H1 (cell line): Measurements from ENCODE around the gene CUL2. TPM values are rescaled to one million over a fixed set of nuclear protein-coding genes. Genes with fewer than 3 reads are reported as not detected.
A peak's percentile ranks its signal among the peaks of the same experiment; 100 is the strongest.

Source experiments
- CTCF ChIA-PET: fragments of 300-600 bp; sonication (Branson Sonifier 250); formaldehyde crosslinking; loops from one replicate; lab custom pipeline; 2021; ENCODE audit not compliant: partially characterized antibody; lab: Charles Lee
- POLR2A ChIA-PET: fragments of 300-600 bp; sonication (Branson Sonifier 250); formaldehyde crosslinking; loops from one replicate; lab custom pipeline; 2021; ENCODE audit warnings: inconsistent platforms; ENCODE audit not compliant: partially characterized antibody; lab: Charles Lee
- DNase-seq, 2 experiments: peaks; one replicate each; pipeline versions ENCODE4 v3.0.0 to v3.0.0-alpha.2; 2010 to 2022; ENCODE audit warnings: low spot score in 2 of 2, low read depth in 1 of 2, mixed read lengths in 1 of 2
- FAIRE-seq: peaks from 2 replicates; lab custom pipeline; 2011; peaks lifted over from hg19 to GRCh38; lab: Jason Lieb, UNC
- H2AFZ ChIP-seq: 2 replicates; pipeline ENCODE4 v1.8.1; 2012; ENCODE audit warnings: low read length, inconsistent platforms
- H2AK5ac ChIP-seq: 2 replicates; pipeline ENCODE4 v1.6.1; 2013; ENCODE audit warnings: low read depth, low read length
- H2BK120ac ChIP-seq: replicated peaks from 2 replicates; pipeline ENCODE3; 2013; ENCODE audit warnings: low read depth, low read length, inconsistent platforms
- H2BK12ac ChIP-seq: 2 replicates; pipeline ENCODE4 v1.6.1; 2013; ENCODE audit warnings: low read depth, low read length
- H2BK15ac ChIP-seq: 2 replicates; pipeline ENCODE4 v1.6.1; 2013; ENCODE audit warnings: low read length
- H2BK20ac ChIP-seq: 2 replicates; pipeline ENCODE4 v1.6.1; 2013; ENCODE audit warnings: low read length
- H2BK5ac ChIP-seq: 2 replicates; pipeline ENCODE4 v1.6.1; 2013; ENCODE audit warnings: low read depth, low read length
- H3K14ac ChIP-seq: 2 replicates; pipeline ENCODE4 v1.6.1; 2013; ENCODE audit warnings: inconsistent platforms; ENCODE audit not compliant: insufficient read length
- H3K18ac ChIP-seq: 2 replicates; pipeline ENCODE4 v1.6.1; 2013; ENCODE audit warnings: low read length; ENCODE audit errors: extremely low read depth
- H3K23ac ChIP-seq: 2 replicates; pipeline ENCODE4 v1.6.1; 2013; ENCODE audit warnings: inconsistent platforms; ENCODE audit not compliant: insufficient read length
- H3K23me2 ChIP-seq: 2 replicates; pipeline ENCODE4 v1.6.1; 2013; ENCODE audit warnings: low read depth, low read length
- H3K27ac ChIP-seq: 2 replicates; pipeline ENCODE4 v1.6.1; 2011; ENCODE audit warnings: low read depth, low read length, inconsistent platforms
- H3K27me3 ChIP-seq, 4 experiments: replicated peaks in 1 of 4; 1 replicate in 1 of 4; 2 replicates in 3 of 4; pipeline versions ENCODE4 v1.6.1 to v1.8.1; 2011 to 2013; ENCODE audit warnings: low read length in 3 of 4, mild to moderate bottlenecking in 3 of 4, inconsistent platforms in 2 of 4, mixed read lengths in 2 of 4, moderate library complexity in 1 of 4; ENCODE audit not compliant: control insufficient read depth in 3 of 4, insufficient read depth in 3 of 4; ENCODE audit errors: extremely low read depth in 1 of 4
- H3K36me3 ChIP-seq, 4 experiments: 2 replicates each; pipeline versions ENCODE4 v1.6.1 to v1.8.1; 2011 to 2013; ENCODE audit warnings: mild to moderate bottlenecking in 4 of 4, low read length in 3 of 4, moderate library complexity in 2 of 4, control low read depth in 1 of 4, inconsistent platforms in 1 of 4; ENCODE audit not compliant: insufficient read depth in 4 of 4, control insufficient read depth in 2 of 4
- H3K4ac ChIP-seq: replicated peaks from 2 replicates; pipeline ENCODE3; 2013; ENCODE audit warnings: low read length, low read depth, mixed read lengths, inconsistent platforms; ENCODE audit not compliant: insufficient read length
- H3K4me1 ChIP-seq, 4 experiments: replicated peaks in 1 of 4; 1 replicate in 1 of 4; 2 replicates in 3 of 4; pipeline versions ENCODE4 v1.6.1 to v1.8.1; 2011 to 2013; ENCODE audit warnings: low read length in 3 of 4, inconsistent platforms in 2 of 4, mixed read lengths in 1 of 4; ENCODE audit not compliant: insufficient read depth in 4 of 4, control insufficient read depth in 3 of 4
- H3K4me2 ChIP-seq, 2 experiments: 2 replicates each; pipeline versions ENCODE4 v1.6.1 to v1.8.1; 2011 to 2013; ENCODE audit warnings: low read depth in 2 of 2, low read length in 2 of 2, control low read depth in 1 of 2, inconsistent platforms in 1 of 2, mild to moderate bottlenecking in 1 of 2; ENCODE audit not compliant: insufficient read depth in 1 of 2
- H3K4me3 ChIP-seq, 4 experiments: fragments of 200-600, 300-600 bp in 1 of 4; sonication (generic), shearing (Covaris generic), sonication (Bioruptor Twin) in 1 of 4; 2 replicates each; pipeline versions ENCODE4 v1.5.1 to v1.8.1; 2011 to 2016; ENCODE audit warnings: low read length in 4 of 4, low read depth in 3 of 4, control low read depth in 2 of 4, inconsistent platforms in 2 of 4, mild to moderate bottlenecking in 2 of 4, mixed read lengths in 1 of 4, moderate library complexity in 1 of 4; ENCODE audit not compliant: insufficient read depth in 2 of 4; ENCODE audit errors: extremely low read depth in 1 of 4
- H3K56ac ChIP-seq: replicated peaks from 2 replicates; pipeline ENCODE3; 2013; ENCODE audit warnings: low read depth, mild to moderate bottlenecking, mixed read lengths, low read length, inconsistent platforms; ENCODE audit not compliant: insufficient read length
- H3K79me1 ChIP-seq: 2 replicates; pipeline ENCODE4 v1.6.1; 2013; ENCODE audit warnings: low read depth, low read length, control low read depth
- H3K79me2 ChIP-seq, 2 experiments: 2 replicates each; pipeline versions ENCODE4 v1.6.1 to v1.8.1; 2012 to 2013; ENCODE audit warnings: low read length in 2 of 2, mild to moderate bottlenecking in 2 of 2, inconsistent platforms in 1 of 2; ENCODE audit not compliant: insufficient read depth in 2 of 2, control insufficient read depth in 1 of 2
- H3K9ac ChIP-seq, 4 experiments: replicated peaks in 1 of 4; 1 replicate in 1 of 4; 2 replicates in 3 of 4; pipeline versions ENCODE4 v1.6.1 to v1.8.1; 2011 to 2013; ENCODE audit warnings: low read depth in 3 of 4, low read length in 3 of 4, control low read depth in 2 of 4, mild to moderate bottlenecking in 2 of 4, moderate library complexity in 2 of 4, inconsistent platforms in 1 of 4; ENCODE audit errors: extremely low read depth in 1 of 4
- H3K9me3 ChIP-seq, 2 experiments: 2 replicates each; pipeline versions ENCODE4 v1.6.1 to v1.8.1; 2012 to 2013; ENCODE audit warnings: mild to moderate bottlenecking in 2 of 2, moderate library complexity in 2 of 2, control low read depth in 1 of 2, inconsistent platforms in 1 of 2, low read depth in 1 of 2, low read length in 1 of 2, mixed read lengths in 1 of 2; ENCODE audit not compliant: insufficient read depth in 2 of 2
- H4K20me1 ChIP-seq, 2 experiments: replicated peaks in 1 of 2; 2 replicates each; pipeline versions ENCODE3 to v1.8.1; 2011 to 2013; ENCODE audit warnings: inconsistent platforms in 2 of 2, low read length in 2 of 2, mild to moderate bottlenecking in 1 of 2; ENCODE audit not compliant: insufficient read depth in 2 of 2, control insufficient read depth in 1 of 2
- H4K5ac ChIP-seq: 2 replicates; pipeline ENCODE4 v1.6.1; 2013; ENCODE audit warnings: low read length, low read depth, mixed read lengths, inconsistent platforms; ENCODE audit not compliant: insufficient read length
- H4K8ac ChIP-seq: 2 replicates; pipeline ENCODE4 v1.8.0; 2013; ENCODE audit warnings: mild to moderate bottlenecking, moderate library complexity, low read length, inconsistent platforms; ENCODE audit not compliant: insufficient read depth; ENCODE audit errors: extremely low read depth
- H4K91ac ChIP-seq: replicated peaks from 2 replicates; pipeline ENCODE3; 2013; ENCODE audit warnings: low read length, mixed read lengths, inconsistent platforms; ENCODE audit not compliant: insufficient read length
- TEAD4 ChIP-seq: IDR thresholded peaks from 2 replicates; pipeline ENCODE4 v1.6.1; 2012; ENCODE audit warnings: low read depth, low read length, inconsistent platforms, mixed read lengths
- WGBS, 2 experiments: shearing (Covaris generic) in 1 of 2; methylation state at CpG; one replicate each; pipeline versions ENCODE4 v1.1.6 to v1.1.7; 2013 to 2015; ENCODE audit warnings: low lambda C conversion rate in 2 of 2, mixed read lengths in 2 of 2, inconsistent platforms in 1 of 2, low coverage in 1 of 2, missing lambda C conversion rate in 1 of 2; ENCODE audit not compliant: insufficient replicate concordance in 2 of 2, insufficient coverage in 1 of 2, insufficient read length in 1 of 2; ENCODE audit errors: extremely low coverage in 1 of 2, missing lambda C conversion rate in 1 of 2; 5-methylcytosine and 5-hydroxymethylcytosine counted together
- polyA plus RNA-seq, 7 experiments: library from polyadenylated mRNA; depleted of rRNA in 3 of 7; stranded (reverse) in 5 of 7; unstranded in 2 of 7; fragments of >200 nt in 5 of 7; fragments of 200-250 nt in 2 of 7; gene quantifications; 1 replicate in 5 of 7; 2 replicates in 1 of 7; 4 replicates in 1 of 7; pipeline versions ENCODE4 v1.2.1 to v1.2.3, GENCODE V29; 2011 to 2013; ENCODE audit warnings: missing spikeins in 2 of 7, mixed read lengths in 2 of 7
- total RNA-seq: library from RNA; stranded (reverse); fragmentation: NEBNext Ultra II Directional; extraction: Animal tissue kit (Norgen Biotek cat#: 25700); gene quantifications from 2 replicates; pipeline ENCODE4 v1.2.1, GENCODE V29; 2021

CUL2 gene
- total and polyA plus RNA-seq, 2 of the 8 experiments (the other 6 are each of a cell fraction or from before 2014, with no cell fraction given): 10.2 to 43.1 TPM

DNA sequence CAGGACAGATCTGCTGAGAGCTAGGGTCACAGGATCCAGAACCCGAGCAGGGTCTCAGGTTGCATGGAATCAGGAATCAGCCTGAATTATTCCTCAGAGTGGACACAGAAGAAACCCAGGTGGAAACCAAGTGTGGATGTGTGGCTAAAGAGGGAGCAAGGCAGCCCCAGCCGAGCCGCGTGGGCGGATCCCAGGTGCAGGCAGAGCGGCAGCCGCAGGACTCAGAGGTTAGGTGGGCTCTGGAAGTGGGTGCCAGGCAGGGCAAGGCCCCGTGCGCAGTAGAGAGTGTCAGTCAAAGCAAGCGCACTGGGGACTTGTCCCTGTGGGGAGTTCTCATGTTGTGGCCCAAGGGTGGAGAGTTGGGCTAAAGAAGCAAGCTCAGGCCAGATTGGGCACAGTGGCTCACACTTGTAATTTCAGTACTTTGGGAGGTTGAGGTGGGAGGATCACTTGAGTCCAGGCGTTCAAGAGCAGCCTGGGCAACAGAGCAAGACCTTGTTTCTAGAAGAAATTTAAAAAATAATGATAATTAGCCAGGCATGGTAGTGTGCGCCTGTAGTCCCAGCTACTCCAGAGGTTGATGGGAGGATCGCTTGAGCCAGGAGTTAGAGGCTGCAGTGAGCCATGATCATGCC, 125.9 kb downstream of the CUL2 start:
- H4K5ac ChIP-seq: no peak overlapping the region
- ChIA-PET CTCF (interaction anchor here (0.6 to 1.4 kb wide), 5 partner anchors 58 to 240 kb away, joined by 3 read pairs; no protein-coding TSS in a partner anchor), POLR2A (interaction anchor here (1.0 to 1.4 kb wide), 2 partner anchors 14 to 31 kb away, joined by 3 read pairs; no protein-coding TSS in a partner anchor)
- no peak overlapping the region for H3K18ac ChIP-seq
- H3K4me1 ChIP-seq: no peaks in the 10 kb centered on the region; a peak in 1 of 7 replicates
- no peak overlapping the region for H3K14ac ChIP-seq
- H4K8ac ChIP-seq: no peak overlapping the region
- no peak for TF ChIP-seq TEAD4
- H2BK12ac ChIP-seq: no peak overlapping the region
- H4K20me1 ChIP-seq: no peaks in the 10 kb centered on the region
- H3K27ac ChIP-seq: no peak overlapping the region
- 0 out of 2 replicates have a peak overlapping the region, but pooled peaks have one; percentile 4 for H2AFZ ChIP-seq
- no peak overlapping the region for H3K56ac ChIP-seq
- WGBS, 2 experiments: 96% methylated on average over 13 of the region's 13 CpGs; no CpG with 5 or more reads in 1 of the 2 experiments
- DNase-seq (no peak), FAIRE-seq (no peak)
- H3K9ac ChIP-seq: no peak overlapping the region
- H3K27me3 ChIP-seq: no peaks in the 10 kb centered on the region
- no peaks in the 10 kb centered on the region for H3K79me1 ChIP-seq
- no peaks in the 10 kb centered on the region for H3K36me3 ChIP-seq
- H2BK15ac ChIP-seq: no peak overlapping the region
- H3K23ac ChIP-seq: no peak overlapping the region
- H3K4me3 ChIP-seq: no peak overlapping the region
- H3K4me2 ChIP-seq: no peak overlapping the region
- no peak overlapping the region for H2AK5ac ChIP-seq
- no peaks in the 10 kb centered on the region for H3K23me2 ChIP-seq
- no peak overlapping the region for H2BK120ac ChIP-seq
- no peaks in the 10 kb centered on the region for H3K79me2 ChIP-seq
- H2BK5ac ChIP-seq: no peak overlapping the region
- no peak overlapping the region for H2BK20ac ChIP-seq
- H4K91ac ChIP-seq: no peak overlapping the region
- no peaks in the 10 kb centered on the region for H3K9me3 ChIP-seq
- no peak overlapping the region for H3K4ac ChIP-seq
